Gastrocnemius medialis (tissue), 4 donors: Measurements from ENCODE around the gene CREG1.

Experiments used
- CTCF ChIP-seq, 5 experiments: fragments of 450-650 bp in 3 of 5; fragments of 200-600 bp in 2 of 5; sonication (generic) in 2 of 5; IDR thresholded peaks in 4 of 5; conservative IDR thresholded peaks in 1 of 5; 1 replicate in 4 of 5; 2 replicates in 1 of 5; pipeline ENCODE4 v1.5.1; 2016 to 2019; ENCODE audit warnings: antibody characterized with exemption in 5 of 5, mild to moderate bottlenecking in 3 of 5, moderate library complexity in 3 of 5
- POLR2A ChIP-seq, 2 donors: fragments of 450-650 bp; IDR thresholded peaks; one replicate each; pipeline ENCODE4 v1.6.1; 2017; ENCODE audit warnings: antibody characterized with exemption in 2 of 2, mild to moderate bottlenecking in 2 of 2, moderate library complexity in 2 of 2

GRCh38 chr1:167575649-167576048 is 22.1 kb upstream of the CREG1 start:
- no peak for TF ChIP-seq CTCF (IDR thresholded peaks at IDR 0.05 in 4 of 5, conservative IDR thresholded peaks at IDR 0.05 in 1 of 5)
- TF ChIP-seq POLR2A (IDR thresholded peaks at IDR 0.05) = no peak
